ENCODE results near the gene GRIN2D.

GRCh38 chr19:48400018-48400742 is 6.7 kb downstream of the GRIN2D start:
- no peak for TF ChIP-seq CTCF (IDR thresholded peaks at IDR 0.05)
- no peak for TF ChIP-seq POLR2AphosphoS5 (IDR thresholded peaks at IDR 0.05)
